Activated naive CD4-positive, alpha-beta T cell treated with anti-CD3 and anti-CD28 coated beads, Interleukin-2, amount 50 U/mL, for 24 hours (primary cell): ENCODE data around the gene TOR1AIP2.

Source experiments
- H3K27ac Mint-ChIP-seq: one replicate; pipeline ENCODE4 v1.8.0; 2021; ENCODE audit warnings: mild to moderate bottlenecking, mixed read lengths
- H3K27me3 Mint-ChIP-seq: one replicate; pipeline ENCODE4 v1.8.0; 2021; ENCODE audit warnings: mixed read lengths
- H3K36me3 Mint-ChIP-seq: one replicate; pipeline ENCODE4 v1.8.0; 2021; ENCODE audit warnings: mixed read lengths
- H3K4me1 Mint-ChIP-seq: one replicate; pipeline ENCODE4 v1.8.0; 2021; ENCODE audit warnings: mixed read lengths
- H3K4me3 Mint-ChIP-seq: one replicate; pipeline ENCODE4 v1.8.0; 2021; ENCODE audit warnings: mild to moderate bottlenecking, mixed read lengths
- H3K9me3 Mint-ChIP-seq: one replicate; pipeline ENCODE4 v1.8.0; 2021; ENCODE audit warnings: mixed read lengths

The TOR1AIP2 gene

GRCh38 chr1:179822065-179822464, 55.5 kb downstream of the TOR1AIP2 start:
- H3K27ac Mint-ChIP-seq = no peak overlapping the region
- H3K27me3 Mint-ChIP-seq = no peaks in the 10 kb centered on the region
- no peaks in the 10 kb centered on the region for H3K9me3 Mint-ChIP-seq
- no peak overlapping the region for H3K4me3 Mint-ChIP-seq
- H3K4me1 Mint-ChIP-seq = peaks cover 4% of the 10 kb centered on the region
- no peaks in the 10 kb centered on the region for H3K36me3 Mint-ChIP-seq

- Mint-ChIP-seq H3K27ac (no peak overlapping the region), H3K4me1 (peaks cover 4% of the 10 kb centered on the region), H3K4me3 (no peak overlapping the region), H3K36me3 (no peaks in the 10 kb centered on the region), H3K27me3 (no peaks in the 10 kb centered on the region), H3K9me3 (no peaks in the 10 kb centered on the region)
Measured at GRCh38 chr1:179821524-179821923, 56.1 kb downstream of the TOR1AIP2 start.

- H3K4me1 Mint-ChIP-seq = peaks cover 12% of the 10 kb centered on the region
- no peak overlapping the region for H3K27ac Mint-ChIP-seq
- no peaks in the 10 kb centered on the region for H3K27me3 Mint-ChIP-seq
- H3K36me3 Mint-ChIP-seq = no peaks in the 10 kb centered on the region
- no peak overlapping the region for H3K4me3 Mint-ChIP-seq
- no peaks in the 10 kb centered on the region for H3K9me3 Mint-ChIP-seq
Measured at GRCh38 chr1:179820226-179820970, 57.2 kb downstream of the TOR1AIP2 start.

GRCh38 chr1:179818743-179819173, 58.8 kb downstream of the TOR1AIP2 start:
- Mint-ChIP-seq H3K4me3 (no peak overlapping the region), H3K9me3 (no peaks in the 10 kb centered on the region), H3K27ac (no peak overlapping the region)

GRCh38 chr1:179818260-179818659, 59.3 kb downstream of the TOR1AIP2 start:
- no peak overlapping the region for H3K27ac Mint-ChIP-seq
- no peaks in the 10 kb centered on the region for H3K27me3 Mint-ChIP-seq
- no peaks in the 10 kb centered on the region for H3K9me3 Mint-ChIP-seq

More at GRCh38 chr1:179818743-179819173, 58.8 kb downstream of the TOR1AIP2 start:
- Mint-ChIP-seq H3K27me3 (no peaks in the 10 kb centered on the region), H3K4me1 (peaks cover 22% of the 10 kb centered on the region), H3K36me3 (no peaks in the 10 kb centered on the region)

GRCh38 chr1:179817789-179818188, 59.8 kb downstream of the TOR1AIP2 start:
- Mint-ChIP-seq H3K27me3 (no peaks in the 10 kb centered on the region), H3K9me3 (no peaks in the 10 kb centered on the region), H3K4me3 (no peak overlapping the region), H3K4me1 (peaks cover 22% of the 10 kb centered on the region), H3K36me3 (no peaks in the 10 kb centered on the region), H3K27ac (no peak overlapping the region)

More at GRCh38 chr1:179818260-179818659, 59.3 kb downstream of the TOR1AIP2 start:
- Mint-ChIP-seq H3K4me3 (no peak overlapping the region), H3K4me1 (peaks cover 22% of the 10 kb centered on the region), H3K36me3 (no peaks in the 10 kb centered on the region)

- no peaks in the 10 kb centered on the region for H3K27me3 Mint-ChIP-seq
- no peaks in the 10 kb centered on the region for H3K36me3 Mint-ChIP-seq
- no peaks in the 10 kb centered on the region for H3K9me3 Mint-ChIP-seq
- H3K4me1 Mint-ChIP-seq = peaks cover 22% of the 10 kb centered on the region
- no peak overlapping the region for H3K27ac Mint-ChIP-seq
- H3K4me3 Mint-ChIP-seq = no peak overlapping the region
Measured at GRCh38 chr1:179817056-179817455, 60.5 kb downstream of the TOR1AIP2 start.

GRCh38 chr1:179816196-179816960, 61.2 kb downstream of the TOR1AIP2 start:
- H3K36me3 Mint-ChIP-seq = no peaks in the 10 kb centered on the region
- H3K9me3 Mint-ChIP-seq = no peaks in the 10 kb centered on the region
- no peak overlapping the region for H3K27ac Mint-ChIP-seq
- peaks cover 22% of the 10 kb centered on the region for H3K4me1 Mint-ChIP-seq
- no peaks in the 10 kb centered on the region for H3K27me3 Mint-ChIP-seq
- peak overlapping the region; percentile 90 for H3K4me3 Mint-ChIP-seq

GRCh38 chr1:179815641-179816040, 62.0 kb downstream of the TOR1AIP2 start:
- H3K27ac Mint-ChIP-seq = no peak overlapping the region
- H3K36me3 Mint-ChIP-seq = no peaks in the 10 kb centered on the region
- H3K4me1 Mint-ChIP-seq = peaks cover 22% of the 10 kb centered on the region
- H3K4me3 Mint-ChIP-seq = peak overlapping the region; percentile 90
- no peaks in the 10 kb centered on the region for H3K9me3 Mint-ChIP-seq
- no peaks in the 10 kb centered on the region for H3K27me3 Mint-ChIP-seq

- H3K4me1 Mint-ChIP-seq = peaks cover 27% of the 10 kb centered on the region
- H3K4me3 Mint-ChIP-seq = peak overlapping the region; percentile 90
- H3K27ac Mint-ChIP-seq = peak overlapping the region; percentile 80
- H3K9me3 Mint-ChIP-seq = no peaks in the 10 kb centered on the region
- H3K36me3 Mint-ChIP-seq = no peaks in the 10 kb centered on the region
- peaks cover 3% of the 10 kb centered on the region for H3K27me3 Mint-ChIP-seq
Measured at GRCh38 chr1:179814546-179814838, 63.1 kb downstream of the TOR1AIP2 start.

- H3K36me3 Mint-ChIP-seq = no peaks in the 10 kb centered on the region
- H3K27me3 Mint-ChIP-seq = peaks cover 3% of the 10 kb centered on the region
- no peaks in the 10 kb centered on the region for H3K9me3 Mint-ChIP-seq
- peak overlapping the region; percentile 90 for H3K4me3 Mint-ChIP-seq
- H3K4me1 Mint-ChIP-seq = peaks cover 27% of the 10 kb centered on the region
- no peak overlapping the region for H3K27ac Mint-ChIP-seq
Measured at GRCh38 chr1:179813626-179814545, 63.7 kb downstream of the TOR1AIP2 start.

GRCh38 chr1:179812501-179813292, 64.9 kb downstream of the TOR1AIP2 start:
- no peak overlapping the region for H3K4me3 Mint-ChIP-seq

GRCh38 chr1:179810367-179810715, 67.3 kb downstream of the TOR1AIP2 start:
- Mint-ChIP-seq H3K36me3 (no peaks in the 10 kb centered on the region), H3K27me3 (peaks cover 3% of the 10 kb centered on the region), H3K4me3 (no peak overlapping the region), H3K27ac (peak overlapping the region; percentile 63), H3K4me1 (peaks cover 19% of the 10 kb centered on the region), H3K9me3 (no peaks in the 10 kb centered on the region)

More at GRCh38 chr1:179812501-179813292, 64.9 kb downstream of the TOR1AIP2 start:
- Mint-ChIP-seq H3K36me3 (no peaks in the 10 kb centered on the region), H3K27me3 (peaks cover 3% of the 10 kb centered on the region), H3K27ac (no peak overlapping the region), H3K4me1 (peaks cover 27% of the 10 kb centered on the region), H3K9me3 (no peaks in the 10 kb centered on the region)

- H3K27me3 Mint-ChIP-seq = peaks cover 3% of the 10 kb centered on the region
- no peaks in the 10 kb centered on the region for H3K36me3 Mint-ChIP-seq
- peaks cover 13% of the 10 kb centered on the region for H3K4me1 Mint-ChIP-seq
- no peak overlapping the region for H3K4me3 Mint-ChIP-seq
- H3K27ac Mint-ChIP-seq = no peak overlapping the region
- no peaks in the 10 kb centered on the region for H3K9me3 Mint-ChIP-seq
Measured at GRCh38 chr1:179809506-179810366, 67.9 kb downstream of the TOR1AIP2 start.
